ENCODE data around the gene ECI1. TPM values are rescaled to one million over a fixed set of nuclear protein-coding genes. Genes with fewer than 3 reads are reported as not detected.

Gene ECI1
- total and polyA plus RNA-seq, 2 of the 13 experiments (the other 11 are each of a cell fraction or from before 2014, with no cell fraction given) = 82.0 to 102 TPM

DNA sequence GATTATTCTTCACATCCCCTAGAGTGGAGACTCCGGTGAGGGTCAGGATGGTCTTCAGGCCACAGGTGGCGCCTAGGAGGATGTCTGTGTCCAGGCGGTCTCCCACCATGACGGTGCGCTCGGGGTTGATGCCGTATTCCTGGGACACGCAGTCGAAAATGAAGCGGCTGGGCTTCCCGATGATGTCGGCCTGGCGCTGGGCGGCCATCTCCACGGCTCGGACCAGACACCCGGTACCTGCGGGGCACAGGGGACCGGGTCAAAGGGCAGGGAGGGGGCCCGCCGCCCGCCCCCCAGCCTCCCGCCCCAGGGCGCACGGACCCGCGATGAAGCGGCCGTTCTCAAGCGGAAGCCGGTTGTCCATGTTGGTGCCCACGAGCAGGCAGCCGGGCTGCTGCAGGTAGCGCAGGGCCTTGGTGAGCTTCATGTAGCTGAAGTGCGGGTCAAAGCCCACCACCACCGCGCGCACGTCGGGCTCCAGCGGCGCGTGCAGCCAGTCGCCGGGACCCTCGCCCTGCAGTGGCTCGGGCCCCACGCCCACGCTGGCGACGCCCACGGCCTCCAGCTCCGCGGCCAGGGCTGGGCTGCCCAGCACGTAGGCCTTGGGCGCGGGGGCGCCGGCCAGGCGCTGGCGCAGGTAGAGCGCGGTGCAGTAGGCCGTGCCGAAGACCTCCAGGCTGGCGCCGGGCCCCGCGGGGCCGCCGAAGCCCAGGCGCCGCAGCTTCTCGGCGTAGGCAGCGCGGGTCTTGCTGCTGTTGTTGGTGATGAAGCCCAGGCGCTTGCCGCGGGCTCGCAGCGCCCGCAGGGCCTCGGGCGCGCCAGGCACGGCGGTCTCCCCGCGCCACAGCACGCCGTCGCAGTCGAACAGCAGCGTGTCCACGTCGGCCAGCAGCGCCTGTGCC is 37.3 kb downstream of the ECI1 start (continued):
- TF ChIP-seq, protein P1, sequence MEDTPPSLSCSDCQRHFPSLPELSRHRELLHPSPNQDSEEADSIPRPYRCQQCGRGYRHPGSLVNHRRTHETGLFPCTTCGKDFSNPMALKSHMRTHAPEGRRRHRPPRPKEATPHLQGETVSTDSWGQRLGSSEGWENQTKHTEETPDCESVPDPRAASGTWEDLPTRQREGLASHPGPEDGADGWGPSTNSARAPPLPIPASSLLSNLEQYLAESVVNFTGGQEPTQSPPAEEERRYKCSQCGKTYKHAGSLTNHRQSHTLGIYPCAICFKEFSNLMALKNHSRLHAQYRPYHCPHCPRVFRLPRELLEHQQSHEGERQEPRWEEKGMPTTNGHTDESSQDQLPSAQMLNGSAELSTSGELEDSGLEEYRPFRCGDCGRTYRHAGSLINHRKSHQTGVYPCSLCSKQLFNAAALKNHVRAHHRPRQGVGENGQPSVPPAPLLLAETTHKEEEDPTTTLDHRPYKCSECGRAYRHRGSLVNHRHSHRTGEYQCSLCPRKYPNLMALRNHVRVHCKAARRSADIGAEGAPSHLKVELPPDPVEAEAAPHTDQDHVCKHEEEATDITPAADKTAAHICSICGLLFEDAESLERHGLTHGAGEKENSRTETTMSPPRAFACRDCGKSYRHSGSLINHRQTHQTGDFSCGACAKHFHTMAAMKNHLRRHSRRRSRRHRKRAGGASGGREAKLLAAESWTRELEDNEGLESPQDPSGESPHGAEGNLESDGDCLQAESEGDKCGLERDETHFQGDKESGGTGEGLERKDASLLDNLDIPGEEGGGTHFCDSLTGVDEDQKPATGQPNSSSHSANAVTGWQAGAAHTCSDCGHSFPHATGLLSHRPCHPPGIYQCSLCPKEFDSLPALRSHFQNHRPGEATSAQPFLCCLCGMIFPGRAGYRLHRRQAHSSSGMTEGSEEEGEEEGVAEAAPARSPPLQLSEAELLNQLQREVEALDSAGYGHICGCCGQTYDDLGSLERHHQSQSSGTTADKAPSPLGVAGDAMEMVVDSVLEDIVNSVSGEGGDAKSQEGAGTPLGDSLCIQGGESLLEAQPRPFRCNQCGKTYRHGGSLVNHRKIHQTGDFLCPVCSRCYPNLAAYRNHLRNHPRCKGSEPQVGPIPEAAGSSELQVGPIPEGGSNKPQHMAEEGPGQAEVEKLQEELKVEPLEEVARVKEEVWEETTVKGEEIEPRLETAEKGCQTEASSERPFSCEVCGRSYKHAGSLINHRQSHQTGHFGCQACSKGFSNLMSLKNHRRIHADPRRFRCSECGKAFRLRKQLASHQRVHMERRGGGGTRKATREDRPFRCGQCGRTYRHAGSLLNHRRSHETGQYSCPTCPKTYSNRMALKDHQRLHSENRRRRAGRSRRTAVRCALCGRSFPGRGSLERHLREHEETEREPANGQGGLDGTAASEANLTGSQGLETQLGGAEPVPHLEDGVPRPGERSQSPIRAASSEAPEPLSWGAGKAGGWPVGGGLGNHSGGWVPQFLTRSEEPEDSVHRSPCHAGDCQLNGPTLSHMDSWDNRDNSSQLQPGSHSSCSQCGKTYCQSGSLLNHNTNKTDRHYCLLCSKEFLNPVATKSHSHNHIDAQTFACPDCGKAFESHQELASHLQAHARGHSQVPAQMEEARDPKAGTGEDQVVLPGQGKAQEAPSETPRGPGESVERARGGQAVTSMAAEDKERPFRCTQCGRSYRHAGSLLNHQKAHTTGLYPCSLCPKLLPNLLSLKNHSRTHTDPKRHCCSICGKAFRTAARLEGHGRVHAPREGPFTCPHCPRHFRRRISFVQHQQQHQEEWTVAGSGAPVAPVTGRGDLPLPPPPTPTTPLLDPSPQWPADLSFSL (CRISPR knock-in tag; IDR thresholded peaks at IDR 0.05) = no peak
- TF ChIP-seq PRMT3 (CRISPR knock-in tag; IDR thresholded peaks at IDR 0.05; ENCODE audit: borderline replicate concordance, low read depth) = 0 out of 2 replicates have a peak, but pooled peaks have one; percentile 4
- TF ChIP-seq ZNF567 (CRISPR knock-in tag; IDR thresholded peaks at IDR 0.05; ENCODE audit: borderline replicate concordance) = no peak
- TF ChIP-seq ZNF234 (CRISPR knock-in tag; conservative IDR thresholded peaks at IDR 0.05) = no peak
- TF ChIP-seq ZNF205 (CRISPR knock-in tag; IDR thresholded peaks at IDR 0.05) = no peak
- no peak for TF ChIP-seq ZNF629 (CRISPR knock-in tag; conservative IDR thresholded peaks at IDR 0.05)
- no peak for TF ChIP-seq ETV5 (CRISPR knock-in tag; IDR thresholded peaks at IDR 0.05; ENCODE audit: borderline replicate concordance)
- TF ChIP-seq, protein P2, sequence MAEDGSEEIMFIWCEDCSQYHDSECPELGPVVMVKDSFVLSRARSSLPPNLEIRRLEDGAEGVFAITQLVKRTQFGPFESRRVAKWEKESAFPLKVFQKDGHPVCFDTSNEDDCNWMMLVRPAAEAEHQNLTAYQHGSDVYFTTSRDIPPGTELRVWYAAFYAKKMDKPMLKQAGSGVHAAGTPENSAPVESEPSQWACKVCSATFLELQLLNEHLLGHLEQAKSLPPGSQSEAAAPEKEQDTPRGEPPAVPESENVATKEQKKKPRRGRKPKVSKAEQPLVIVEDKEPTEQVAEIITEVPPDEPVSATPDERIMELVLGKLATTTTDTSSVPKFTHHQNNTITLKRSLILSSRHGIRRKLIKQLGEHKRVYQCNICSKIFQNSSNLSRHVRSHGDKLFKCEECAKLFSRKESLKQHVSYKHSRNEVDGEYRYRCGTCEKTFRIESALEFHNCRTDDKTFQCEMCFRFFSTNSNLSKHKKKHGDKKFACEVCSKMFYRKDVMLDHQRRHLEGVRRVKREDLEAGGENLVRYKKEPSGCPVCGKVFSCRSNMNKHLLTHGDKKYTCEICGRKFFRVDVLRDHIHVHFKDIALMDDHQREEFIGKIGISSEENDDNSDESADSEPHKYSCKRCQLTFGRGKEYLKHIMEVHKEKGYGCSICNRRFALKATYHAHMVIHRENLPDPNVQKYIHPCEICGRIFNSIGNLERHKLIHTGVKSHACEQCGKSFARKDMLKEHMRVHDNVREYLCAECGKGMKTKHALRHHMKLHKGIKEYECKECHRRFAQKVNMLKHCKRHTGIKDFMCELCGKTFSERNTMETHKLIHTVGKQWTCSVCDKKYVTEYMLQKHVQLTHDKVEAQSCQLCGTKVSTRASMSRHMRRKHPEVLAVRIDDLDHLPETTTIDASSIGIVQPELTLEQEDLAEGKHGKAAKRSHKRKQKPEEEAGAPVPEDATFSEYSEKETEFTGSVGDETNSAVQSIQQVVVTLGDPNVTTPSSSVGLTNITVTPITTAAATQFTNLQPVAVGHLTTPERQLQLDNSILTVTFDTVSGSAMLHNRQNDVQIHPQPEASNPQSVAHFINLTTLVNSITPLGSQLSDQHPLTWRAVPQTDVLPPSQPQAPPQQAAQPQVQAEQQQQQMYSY (CRISPR knock-in tag; IDR thresholded peaks at IDR 0.05) = 0 out of 2 replicates have a peak, but pooled peaks have one; percentile 32
- TF ChIP-seq, protein P3, sequence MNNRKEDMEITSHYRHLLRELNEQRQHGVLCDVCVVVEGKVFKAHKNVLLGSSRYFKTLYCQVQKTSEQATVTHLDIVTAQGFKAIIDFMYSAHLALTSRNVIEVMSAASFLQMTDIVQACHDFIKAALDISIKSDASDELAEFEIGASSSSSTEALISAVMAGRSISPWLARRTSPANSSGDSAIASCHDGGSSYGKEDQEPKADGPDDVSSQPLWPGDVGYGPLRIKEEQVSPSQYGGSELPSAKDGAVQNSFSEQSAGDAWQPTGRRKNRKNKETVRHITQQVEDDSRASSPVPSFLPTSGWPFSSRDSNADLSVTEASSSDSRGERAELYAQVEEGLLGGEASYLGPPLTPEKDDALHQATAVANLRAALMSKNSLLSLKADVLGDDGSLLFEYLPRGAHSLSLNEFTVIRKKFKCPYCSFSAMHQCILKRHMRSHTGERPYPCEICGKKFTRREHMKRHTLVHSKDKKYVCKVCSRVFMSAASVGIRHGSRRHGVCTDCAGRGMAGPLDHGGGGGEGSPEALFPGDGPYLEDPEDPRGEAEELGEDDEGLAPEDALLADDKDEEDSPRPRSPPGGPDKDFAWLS (CRISPR knock-in tag; IDR thresholded peaks at IDR 0.05; ENCODE audit: borderline replicate concordance) = no peak
- no peak for TF ChIP-seq ZNF549 (CRISPR knock-in tag; IDR thresholded peaks at IDR 0.05)
- no peak for TF ChIP-seq SCMH1 (CRISPR knock-in tag; IDR thresholded peaks at IDR 0.05; ENCODE audit: borderline replicate concordance)
- no peak for TF ChIP-seq ZBTB8A (CRISPR knock-in tag; IDR thresholded peaks at IDR 0.05; ENCODE audit: borderline replicate concordance, low read depth)
- TF ChIP-seq, protein P4, sequence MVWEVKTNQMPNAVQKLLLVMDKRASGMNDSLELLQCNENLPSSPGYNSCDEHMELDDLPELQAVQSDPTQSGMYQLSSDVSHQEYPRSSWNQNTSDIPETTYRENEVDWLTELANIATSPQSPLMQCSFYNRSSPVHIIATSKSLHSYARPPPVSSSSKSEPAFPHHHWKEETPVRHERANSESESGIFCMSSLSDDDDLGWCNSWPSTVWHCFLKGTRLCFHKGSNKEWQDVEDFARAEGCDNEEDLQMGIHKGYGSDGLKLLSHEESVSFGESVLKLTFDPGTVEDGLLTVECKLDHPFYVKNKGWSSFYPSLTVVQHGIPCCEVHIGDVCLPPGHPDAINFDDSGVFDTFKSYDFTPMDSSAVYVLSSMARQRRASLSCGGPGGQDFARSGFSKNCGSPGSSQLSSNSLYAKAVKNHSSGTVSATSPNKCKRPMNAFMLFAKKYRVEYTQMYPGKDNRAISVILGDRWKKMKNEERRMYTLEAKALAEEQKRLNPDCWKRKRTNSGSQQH (CRISPR knock-in tag; IDR thresholded peaks at IDR 0.05; ENCODE audit: low read depth) = no peak
- no peak for TF ChIP-seq ZMAT3 (CRISPR knock-in tag; conservative IDR thresholded peaks at IDR 0.05)

Data from HepG2 (cell line).